GM12874 (cell line): Measurements from ENCODE around the gene ARAP1.

Source experiments
- TF ChIP-seq, protein P1 (sequence below): IDR thresholded peaks from 2 replicates; pipeline ENCODE4 v1.5.1; 2011; ENCODE audit warnings: low read depth, mild to moderate bottlenecking, control low read depth, low read length, moderate library complexity; ENCODE audit not compliant: insufficient read depth

ARAP1 gene

DNA sequence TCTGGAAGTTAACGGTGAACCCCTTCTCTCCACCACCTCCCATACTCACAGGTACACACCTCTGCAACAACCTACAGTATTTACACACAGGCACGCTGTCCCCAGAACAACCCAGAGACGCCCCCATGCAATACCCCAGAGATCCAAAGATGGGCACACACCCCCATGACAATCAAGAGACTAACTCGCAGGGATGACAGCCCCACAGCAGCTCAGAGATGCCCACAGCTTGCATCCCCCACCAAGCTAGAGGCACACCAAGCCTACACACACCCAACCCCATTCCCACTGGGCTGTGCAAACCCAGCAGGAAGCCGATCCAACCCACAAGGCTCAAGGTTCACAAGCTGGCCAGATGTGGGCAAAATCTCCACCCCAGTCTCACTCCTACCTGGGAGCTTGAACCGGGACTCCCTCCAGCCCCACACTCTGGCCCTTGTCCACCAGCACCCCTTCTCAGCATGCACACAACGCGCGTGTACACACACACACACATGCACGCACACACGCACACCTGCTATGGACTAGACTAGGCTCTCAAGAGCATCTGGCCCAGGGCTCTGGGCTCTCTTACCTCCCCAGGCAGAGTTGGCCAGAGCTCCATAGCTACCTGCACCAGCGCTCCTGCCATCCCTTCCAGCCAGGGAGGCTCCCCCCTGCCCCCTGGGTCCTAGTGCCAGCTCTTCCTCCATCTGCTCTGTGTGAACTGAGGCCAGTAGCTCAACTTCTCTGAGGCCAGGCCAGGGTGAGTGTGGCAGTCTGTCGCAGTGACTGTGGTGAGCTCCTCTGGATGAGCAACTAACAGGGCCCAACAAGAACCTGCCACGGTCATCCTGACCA, 30.1 kb upstream of the ARAP1 start:
- TF ChIP-seq, protein P1, sequence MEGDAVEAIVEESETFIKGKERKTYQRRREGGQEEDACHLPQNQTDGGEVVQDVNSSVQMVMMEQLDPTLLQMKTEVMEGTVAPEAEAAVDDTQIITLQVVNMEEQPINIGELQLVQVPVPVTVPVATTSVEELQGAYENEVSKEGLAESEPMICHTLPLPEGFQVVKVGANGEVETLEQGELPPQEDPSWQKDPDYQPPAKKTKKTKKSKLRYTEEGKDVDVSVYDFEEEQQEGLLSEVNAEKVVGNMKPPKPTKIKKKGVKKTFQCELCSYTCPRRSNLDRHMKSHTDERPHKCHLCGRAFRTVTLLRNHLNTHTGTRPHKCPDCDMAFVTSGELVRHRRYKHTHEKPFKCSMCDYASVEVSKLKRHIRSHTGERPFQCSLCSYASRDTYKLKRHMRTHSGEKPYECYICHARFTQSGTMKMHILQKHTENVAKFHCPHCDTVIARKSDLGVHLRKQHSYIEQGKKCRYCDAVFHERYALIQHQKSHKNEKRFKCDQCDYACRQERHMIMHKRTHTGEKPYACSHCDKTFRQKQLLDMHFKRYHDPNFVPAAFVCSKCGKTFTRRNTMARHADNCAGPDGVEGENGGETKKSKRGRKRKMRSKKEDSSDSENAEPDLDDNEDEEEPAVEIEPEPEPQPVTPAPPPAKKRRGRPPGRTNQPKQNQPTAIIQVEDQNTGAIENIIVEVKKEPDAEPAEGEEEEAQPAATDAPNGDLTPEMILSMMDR = no peak

DNA sequence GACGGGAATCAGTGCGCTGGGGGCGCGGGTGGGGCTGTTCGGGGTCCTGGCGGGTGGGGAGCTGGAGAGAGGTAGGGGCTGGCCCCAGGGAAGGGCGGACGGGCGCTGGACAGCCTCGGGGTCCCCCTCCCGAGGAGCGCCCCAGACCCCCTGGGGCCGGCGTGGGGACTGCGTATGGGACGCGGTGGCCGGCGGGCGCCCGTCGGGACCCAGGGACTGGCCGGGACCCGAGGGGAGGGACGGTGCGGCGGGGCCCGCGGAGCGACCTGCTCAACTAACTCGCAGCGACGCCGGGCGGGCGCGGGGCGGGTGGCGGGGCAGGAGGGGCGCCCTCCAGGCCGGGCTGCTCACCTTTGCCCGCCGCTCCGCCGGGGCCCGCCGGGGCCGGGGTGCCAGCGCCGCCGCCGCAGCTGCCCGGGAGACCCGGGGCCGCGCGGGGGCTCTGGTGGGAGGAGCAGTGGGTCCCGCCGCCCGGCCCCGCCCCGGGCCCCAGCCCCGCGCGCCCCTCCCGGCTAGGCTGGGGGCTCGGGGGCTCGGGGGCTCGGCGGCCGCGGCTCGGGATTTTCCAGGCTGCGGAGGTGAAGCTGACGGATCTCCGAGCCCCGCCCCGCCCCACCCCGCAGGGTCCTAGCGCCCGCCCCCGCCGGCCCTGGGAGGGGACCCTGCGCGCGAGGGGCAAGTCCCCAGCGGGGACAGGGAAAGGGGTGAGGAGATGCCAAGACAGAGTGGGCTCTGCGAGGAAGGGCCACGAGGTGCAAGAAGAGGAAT, 29.3 kb upstream of the ARAP1 start:
- TF ChIP-seq, protein P1 = no peak

DNA sequence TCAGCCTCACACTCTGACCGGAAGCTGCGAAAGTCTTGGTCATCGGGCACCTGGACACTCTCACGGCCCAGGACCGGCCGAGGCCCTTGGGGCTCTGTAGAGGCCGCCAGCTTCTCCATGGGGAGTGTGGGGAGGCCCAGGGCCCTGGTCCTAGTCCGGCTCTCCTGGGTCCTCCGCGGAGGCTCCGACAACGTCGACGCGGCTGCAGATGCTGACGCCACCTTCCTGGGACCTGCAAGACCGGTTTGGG, 28.8 kb upstream of the ARAP1 start:
- TF ChIP-seq, protein P1 = no peak

DNA sequence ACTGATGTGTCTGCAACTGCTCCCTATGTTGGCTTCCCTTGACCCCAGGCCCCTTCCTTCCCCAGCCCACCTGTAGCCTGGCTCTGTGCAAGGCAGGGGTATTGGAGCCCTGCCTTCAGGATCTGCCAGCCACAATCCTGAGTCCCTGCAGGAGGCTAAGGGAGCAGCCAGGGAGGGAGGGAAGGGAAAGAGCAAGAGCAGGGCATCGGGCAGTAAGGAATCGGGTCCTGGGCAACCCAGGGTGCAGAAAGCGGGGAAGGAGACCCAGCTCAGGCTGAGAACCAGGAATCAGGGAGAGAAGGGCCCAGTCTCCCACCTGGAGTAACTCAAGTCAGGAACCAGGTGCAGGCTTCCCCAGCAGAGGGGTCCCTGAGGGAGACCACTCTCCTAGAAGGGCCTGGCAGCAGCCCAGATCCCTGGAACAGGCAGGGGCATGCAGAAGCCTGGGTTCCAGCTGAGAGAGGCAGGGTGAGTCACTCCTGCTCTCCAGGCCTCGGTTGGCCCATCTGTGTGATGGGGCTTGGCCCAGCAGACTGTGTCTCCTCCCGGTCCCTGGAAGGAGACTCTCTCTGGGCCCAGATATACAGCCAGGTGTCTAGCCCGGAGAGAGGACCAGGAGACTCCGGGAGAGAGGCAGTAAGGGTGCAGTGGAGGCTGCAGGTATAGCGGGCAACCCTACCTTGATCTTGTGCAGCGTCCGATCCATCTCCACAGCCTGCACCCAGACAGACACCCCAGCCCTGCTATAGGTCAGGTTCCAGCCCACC, 28.3 kb upstream of the ARAP1 start:
- TF ChIP-seq, protein P1 = no peak

DNA sequence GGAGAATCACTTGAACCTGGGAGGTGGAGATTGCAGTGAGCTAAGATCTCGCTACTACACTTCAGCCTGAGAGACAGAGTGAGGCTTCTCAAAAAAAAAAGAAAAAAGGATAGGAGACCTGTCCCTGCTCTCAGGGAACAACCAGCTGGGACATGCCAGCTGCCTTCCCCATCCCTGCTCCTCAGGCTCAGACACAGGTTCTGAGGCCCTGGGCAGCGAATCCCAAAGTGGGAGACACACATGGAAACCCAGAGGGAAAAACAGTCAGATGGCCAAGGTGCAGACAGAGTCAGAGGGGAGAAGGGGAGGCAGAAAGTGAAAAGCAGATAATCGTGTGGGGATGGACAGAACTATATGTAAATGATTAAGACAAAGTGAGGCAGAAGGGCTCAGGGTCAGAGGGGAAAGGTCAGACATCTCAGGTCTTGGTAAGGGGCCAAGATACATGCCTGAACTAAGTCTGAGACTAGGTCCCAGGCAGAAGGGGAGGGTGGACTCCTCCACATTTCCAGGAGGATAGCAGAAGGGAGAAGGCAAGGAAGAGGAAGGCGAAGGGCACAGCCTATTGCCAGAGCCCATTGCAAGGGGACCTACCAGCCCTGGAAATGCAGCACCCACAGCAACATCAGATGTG, 27.4 kb upstream of the ARAP1 start:
- TF ChIP-seq, protein P1 = no peak

DNA sequence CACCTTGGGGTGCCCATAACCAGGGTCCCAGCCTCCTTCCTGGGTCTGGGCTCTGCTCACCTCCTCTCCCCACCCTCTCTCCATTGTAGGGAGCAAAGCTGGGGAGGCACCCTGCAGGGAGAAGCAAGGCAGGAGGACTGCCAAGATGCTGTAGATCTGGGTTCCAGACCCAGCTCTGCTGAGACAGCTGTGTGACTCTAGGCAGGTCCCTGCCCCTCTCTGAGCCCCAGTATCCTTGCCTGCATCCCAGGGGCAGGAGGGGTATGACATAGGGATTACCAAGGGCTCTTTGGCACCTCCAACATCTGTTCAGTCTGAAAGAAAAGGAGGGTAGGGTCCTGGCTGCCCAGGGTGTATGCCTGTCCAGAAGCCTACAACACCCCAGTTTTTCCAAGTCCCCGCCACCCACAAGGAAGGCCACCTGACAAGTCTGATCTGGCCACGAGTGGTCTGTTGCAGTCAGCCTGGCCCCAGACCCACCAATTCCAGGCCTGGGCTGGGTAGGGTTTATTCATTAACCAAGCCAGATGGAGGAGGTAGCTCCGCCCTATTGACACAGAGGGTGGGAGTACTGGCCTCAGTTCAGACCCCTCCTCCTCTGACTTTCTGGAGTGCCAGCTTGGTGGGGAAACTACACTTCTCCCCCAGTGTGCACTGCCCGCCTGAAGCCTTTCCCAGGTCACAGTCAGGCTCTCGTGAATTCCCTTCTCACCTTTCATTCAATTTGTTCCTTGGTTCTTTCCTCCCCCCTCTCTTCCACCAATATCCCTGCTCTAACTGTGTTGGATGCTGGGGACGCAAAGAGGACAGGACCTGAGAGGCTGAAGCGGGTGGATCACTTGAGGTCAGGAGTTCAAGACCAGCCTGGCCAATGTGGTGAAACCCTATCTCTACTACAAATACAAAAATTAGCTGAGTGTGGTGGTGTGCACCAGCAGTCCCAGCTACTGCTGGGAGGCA, 26.6 kb upstream of the ARAP1 start:
- TF ChIP-seq, protein P1 = no peak
